HG03039 (cell line): ENCODE results near the gene MARCHF3.
A peak's percentile ranks its signal among the peaks of the same experiment; 100 is the strongest.
"Not testable (repeated sequence)": the region's sequence is repeated elsewhere in the genome, so short reads cannot be mapped to it uniquely, and the experiment has no call there.

ENCODE experiments used
- ATAC-seq: cut with Tn5 transposase; IDR thresholded peaks from one replicate; pipeline ENCODE4 v1.9.1; 2021; ENCODE audit warnings: mild to moderate bottlenecking, moderate library complexity; ENCODE audit not compliant: unreplicated experiment

Gene MARCHF3

GRCh38 chr5:127030259-127031146, at the start of gene MARCHF3:
Gene MARCHF3 (minus strand): TSS chr5:127030558. CDS start chr5:126918171, 112,387 bp downstream.
- peak; percentile 98 for ATAC-seq

- no peak for ATAC-seq
Measured at GRCh38 chr5:127079994-127080491, 49.7 kb upstream of the MARCHF3 start.

GRCh38 chr5:127077366-127077765, 47.0 kb upstream of the MARCHF3 start:
- no peak for ATAC-seq

GRCh38 chr5:127076315-127077129, 46.2 kb upstream of the MARCHF3 start:
- no peak for ATAC-seq

GRCh38 chr5:127074466-127074865, 44.1 kb upstream of the MARCHF3 start:
- no peak for ATAC-seq

GRCh38 chr5:127072861-127073846, 42.8 kb upstream of the MARCHF3 start, which contains the start of gene C5orf63:
Gene C5orf63 (minus strand): TSS chr5:127073502. CDS start chr5:127058995, 14,507 bp downstream.
- ATAC-seq: peak; percentile 97

GRCh38 chr5:127070243-127070642, 39.9 kb upstream of the MARCHF3 start:
- ATAC-seq: no peak

GRCh38 chr5:127068493-127069214, 38.3 kb upstream of the MARCHF3 start:
- no peak for ATAC-seq

- no peak for ATAC-seq
Measured at GRCh38 chr5:127066721-127067120, 36.4 kb upstream of the MARCHF3 start.

- no peak for ATAC-seq
Measured at GRCh38 chr5:127064253-127064840, 34.0 kb upstream of the MARCHF3 start.

GRCh38 chr5:127063257-127063913, 33.0 kb upstream of the MARCHF3 start:
- ATAC-seq: no peak

GRCh38 chr5:127061956-127062355, 31.6 kb upstream of the MARCHF3 start:
- no peak for ATAC-seq

GRCh38 chr5:127061537-127061936, 31.2 kb upstream of the MARCHF3 start:
- no peak for ATAC-seq

- no peak for ATAC-seq
Measured at GRCh38 chr5:127060470-127060985, 30.2 kb upstream of the MARCHF3 start.

GRCh38 chr5:127056896-127057295, 26.5 kb upstream of the MARCHF3 start:
- no peak for ATAC-seq

- no peak for ATAC-seq
Measured at GRCh38 chr5:127055880-127056653, 25.7 kb upstream of the MARCHF3 start.

- not testable (repeated sequence) for ATAC-seq
Measured at GRCh38 chr5:127053551-127053950, 23.2 kb upstream of the MARCHF3 start.

GRCh38 chr5:127053049-127053448, 22.7 kb upstream of the MARCHF3 start:
- ATAC-seq: no peak
